SH-SY5Y (cell line): ENCODE data around the gene MRPS25.

Source experiments
- GATA2 ChIP-seq: IDR thresholded peaks from 2 replicates; pipeline ENCODE4 v1.6.1; 2011; ENCODE audit warnings: mild to moderate bottlenecking, low read depth, low read length
- GATA3 ChIP-seq: IDR thresholded peaks from 2 replicates; pipeline ENCODE4 v1.6.1; 2011; ENCODE audit warnings: low read depth, mild to moderate bottlenecking, low read length, moderate library complexity

The MRPS25 gene

DNA sequence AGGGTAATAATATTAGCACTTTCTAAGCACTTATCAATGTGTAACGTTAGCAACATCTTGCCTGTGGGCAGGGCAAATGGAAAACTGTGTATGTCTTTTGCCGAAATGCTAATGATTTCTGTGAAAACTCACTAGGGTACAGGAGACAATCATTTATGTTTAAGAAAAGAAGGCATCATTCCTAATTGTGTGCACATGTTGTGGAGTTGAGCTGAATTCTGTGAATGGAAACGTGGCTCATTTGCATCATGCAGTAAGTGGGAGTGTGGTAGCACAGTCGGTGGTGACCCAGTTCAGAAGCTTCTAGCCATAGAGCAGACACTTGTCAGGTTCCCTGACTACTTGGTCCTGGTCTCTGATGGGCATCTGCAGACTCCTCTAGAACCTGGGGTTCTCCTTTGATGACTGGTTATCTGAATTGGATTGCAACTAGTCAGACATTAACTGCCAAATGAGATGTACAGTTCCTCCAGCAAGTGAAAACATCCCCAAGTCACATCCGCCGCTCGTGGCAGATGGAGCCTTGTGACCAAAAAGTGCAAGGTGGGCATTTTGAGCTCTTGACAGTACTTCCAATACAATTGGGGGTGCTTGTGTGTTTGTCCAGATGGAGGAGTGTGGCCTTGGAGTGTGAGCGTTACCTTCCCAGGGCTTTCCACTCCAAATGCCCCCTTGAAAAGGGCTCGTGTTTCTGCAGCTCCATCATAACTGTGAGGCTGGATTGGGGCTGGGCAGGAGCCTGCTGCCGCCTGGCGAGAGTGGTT is 21.5 kb downstream of the MRPS25 start:
- no peak for TF ChIP-seq GATA2
- TF ChIP-seq GATA3 = no peak

DNA sequence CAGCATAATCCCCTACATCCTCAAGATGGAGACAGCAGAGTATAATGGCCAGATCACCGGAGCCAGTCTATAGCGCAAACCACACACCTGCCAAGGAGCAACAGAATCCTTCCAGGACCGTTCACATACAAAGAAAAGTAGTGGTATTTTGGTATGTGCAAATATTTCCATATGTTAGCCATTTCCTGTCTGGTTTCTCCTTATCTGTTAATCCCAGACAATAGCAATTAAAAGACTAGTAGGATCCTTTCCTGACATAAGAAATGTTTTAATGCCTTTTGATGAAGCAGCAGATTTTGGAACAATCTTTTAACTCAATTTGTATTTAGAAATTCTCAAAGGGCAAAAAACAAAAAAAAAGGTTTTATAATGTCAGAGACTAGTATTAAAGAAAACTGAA is 22.2 kb downstream of the MRPS25 start:
- TF ChIP-seq GATA3 = no peak
- TF ChIP-seq GATA2 = no peak

DNA sequence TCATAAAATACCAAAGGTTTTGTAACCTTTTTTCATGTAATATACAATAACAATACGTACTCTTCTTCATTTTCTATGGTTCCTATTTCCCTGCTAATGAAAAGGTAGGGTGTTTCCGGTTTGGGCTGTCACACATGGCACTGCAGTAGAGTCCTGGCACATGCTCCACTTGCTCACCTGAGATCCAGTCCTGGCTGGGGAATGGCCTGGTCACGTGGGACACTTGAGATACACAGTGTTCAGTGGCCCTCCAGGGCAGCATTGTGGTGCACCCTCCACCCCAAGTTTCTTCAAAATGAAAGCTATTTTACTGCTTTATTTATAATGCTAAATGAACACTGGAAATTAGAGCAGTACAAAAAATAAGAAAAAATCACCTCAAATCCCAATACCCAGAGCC is 23.2 kb downstream of the MRPS25 start:
- no peak for TF ChIP-seq GATA3
- no peak for TF ChIP-seq GATA2

DNA sequence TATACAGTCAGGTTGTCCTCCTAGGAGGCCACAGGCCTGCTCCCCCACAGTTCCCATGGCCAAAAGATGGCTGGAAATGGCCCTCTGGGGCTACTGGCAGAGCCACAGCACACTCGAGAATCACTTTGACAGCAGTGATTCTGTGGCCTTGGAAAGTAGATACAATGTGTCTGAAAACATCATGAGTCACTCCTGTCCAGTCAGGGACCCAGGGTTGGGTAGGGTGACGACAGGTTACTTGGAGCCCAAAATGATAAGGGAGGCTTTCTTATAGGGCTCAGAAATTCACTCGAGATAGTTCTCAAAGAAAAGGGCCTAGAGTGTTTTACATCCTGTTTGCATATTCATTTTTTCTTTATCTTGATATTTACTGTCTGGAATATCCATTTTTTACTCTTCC is 24.3 kb downstream of the MRPS25 start:
- TF ChIP-seq GATA2 (no peak), GATA3 (no peak)

DNA sequence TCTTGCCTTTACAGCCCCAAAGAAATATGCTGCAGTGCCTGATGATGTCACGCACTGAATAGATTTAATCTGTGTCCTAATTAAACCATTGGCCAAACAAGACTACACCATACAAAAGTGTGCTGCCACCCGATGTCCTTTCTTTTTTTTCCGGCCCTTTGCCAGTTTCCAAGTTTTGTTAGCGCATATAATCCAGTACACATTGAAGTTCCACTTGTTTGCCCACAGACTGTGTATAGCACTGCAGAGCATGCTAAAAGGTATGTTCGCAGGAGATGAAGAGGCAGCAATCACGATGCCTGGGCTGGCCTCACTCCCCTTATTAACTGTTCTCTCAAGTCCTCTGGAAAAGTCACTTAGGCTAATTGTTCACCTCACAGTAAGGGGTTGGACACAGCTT is 26.8 kb downstream of the MRPS25 start:
- TF ChIP-seq GATA2 (no peak), GATA3 (no peak)

DNA sequence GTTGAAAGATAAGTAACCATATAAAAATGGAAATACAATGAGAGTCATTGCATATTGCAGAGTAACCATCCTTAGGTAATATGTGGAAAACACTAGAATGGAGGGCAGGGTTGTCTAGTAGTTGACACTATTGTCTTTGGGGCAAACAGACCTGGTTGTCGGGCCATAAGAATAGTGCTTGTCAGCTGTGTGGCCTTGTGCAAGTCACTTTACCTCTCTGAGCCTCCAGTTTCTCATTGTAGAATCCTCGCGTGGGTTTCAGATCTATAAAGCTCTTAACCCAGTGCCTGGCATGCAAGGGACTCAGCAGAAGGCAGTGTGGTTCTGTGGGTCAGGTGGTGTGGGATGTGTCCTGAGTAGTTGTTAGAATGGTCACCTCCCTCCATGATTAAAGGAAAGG is 32.0 kb downstream of the MRPS25 start:
- TF ChIP-seq GATA3 = no peak
- no peak for TF ChIP-seq GATA2

DNA sequence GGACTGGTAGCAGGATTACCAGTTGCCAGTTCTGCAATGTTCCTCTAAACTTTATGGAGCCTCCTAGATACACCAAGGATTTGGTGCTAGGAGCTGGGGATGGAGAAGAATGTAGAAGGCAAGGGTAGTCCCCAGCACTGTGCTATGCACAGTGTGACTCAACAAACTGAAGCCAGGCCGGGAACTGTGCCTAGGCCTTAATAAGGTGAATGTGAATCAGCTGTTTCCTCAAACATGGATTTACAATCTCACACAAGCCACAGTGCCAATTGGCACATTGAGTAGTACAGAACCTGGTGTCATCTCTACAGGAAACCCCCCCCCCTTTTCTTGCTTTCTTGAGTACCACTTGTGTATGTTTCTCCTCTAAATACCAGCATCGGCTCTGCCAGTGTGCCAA is 32.5 kb downstream of the MRPS25 start:
- TF ChIP-seq GATA3 (no peak), GATA2 (no peak)

DNA sequence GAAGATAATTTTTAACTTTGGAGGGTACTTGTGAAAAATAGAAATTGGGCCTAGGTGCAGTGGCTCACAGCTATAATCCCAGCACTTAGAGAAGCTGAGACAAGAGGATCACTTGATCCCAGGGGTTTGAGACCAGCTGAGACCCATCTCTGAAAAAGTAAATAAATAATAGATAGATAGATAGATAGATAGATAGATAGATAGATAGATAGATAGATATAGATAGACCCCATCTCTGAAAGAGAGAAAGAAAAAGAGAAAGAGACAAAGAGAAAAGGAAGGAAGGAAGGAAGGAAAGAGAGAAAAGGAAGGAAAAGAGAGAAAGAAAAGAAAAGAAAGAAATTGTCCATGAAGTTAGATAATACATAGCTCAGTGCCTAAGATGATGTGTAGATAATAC is 35.5 kb downstream of the MRPS25 start:
- TF ChIP-seq GATA3 = no peak

DNA sequence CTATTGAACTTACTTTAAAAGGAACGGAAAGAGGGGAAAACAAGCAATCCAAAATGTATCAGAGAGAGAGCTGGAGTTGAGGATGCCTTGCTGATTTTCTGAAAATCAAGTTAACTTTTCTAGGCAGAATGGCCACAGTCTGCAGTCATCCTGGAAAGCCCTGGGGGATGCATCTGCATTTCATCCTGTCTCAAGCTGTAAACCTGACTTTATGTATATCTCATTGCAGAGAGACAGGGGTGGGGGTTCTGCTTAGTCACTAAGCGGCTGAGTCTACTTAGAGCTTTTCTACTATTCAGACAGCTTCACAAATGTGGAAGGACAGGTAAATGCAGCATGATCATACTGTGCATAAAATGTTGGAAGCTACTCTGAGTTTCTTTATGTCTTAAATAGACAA is 41.4 kb downstream of the MRPS25 start:
- no peak for TF ChIP-seq GATA3
- TF ChIP-seq GATA2 = no peak

DNA sequence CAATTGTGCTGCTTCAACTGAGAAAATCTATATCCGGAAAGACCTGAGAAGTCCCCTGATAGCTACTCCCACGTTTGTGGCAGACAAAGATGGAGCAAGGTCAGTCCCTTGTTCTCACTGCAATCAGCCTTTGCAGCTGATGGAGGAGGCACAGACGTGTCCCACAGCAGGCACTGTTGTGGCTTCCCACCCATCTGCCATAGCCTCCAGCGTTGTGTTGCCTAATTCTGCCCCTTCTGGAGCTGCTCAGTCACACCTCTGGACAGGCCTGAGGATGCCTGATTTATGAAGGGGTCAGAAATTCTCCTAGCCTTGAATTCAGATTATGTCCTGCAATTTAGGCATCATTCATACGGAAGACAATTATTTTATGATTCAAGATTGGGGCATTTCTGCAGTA is 41.9 kb downstream of the MRPS25 start:
- TF ChIP-seq GATA2 = no peak
- TF ChIP-seq GATA3 = no peak

DNA sequence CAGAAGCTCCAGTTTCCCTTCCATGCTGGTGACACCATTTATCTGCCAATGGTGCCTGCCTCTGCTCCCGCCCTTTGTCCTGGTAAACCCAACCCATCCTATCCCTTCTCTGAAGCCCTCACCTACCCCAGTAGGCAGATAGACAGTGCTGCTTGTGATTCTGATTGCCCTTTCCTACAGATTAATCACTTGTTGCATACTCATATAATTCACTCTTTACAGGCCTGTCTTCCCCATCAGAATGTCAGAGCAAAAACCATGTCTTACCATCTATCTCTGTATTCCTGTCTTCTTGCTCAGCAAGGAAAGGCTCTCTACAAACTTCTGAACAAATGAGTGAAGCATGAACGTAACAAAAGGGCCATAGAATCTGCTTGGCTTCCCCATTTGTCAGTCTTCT is 47.9 kb downstream of the MRPS25 start:
- TF ChIP-seq GATA2 (no peak), GATA3 (no peak)

DNA sequence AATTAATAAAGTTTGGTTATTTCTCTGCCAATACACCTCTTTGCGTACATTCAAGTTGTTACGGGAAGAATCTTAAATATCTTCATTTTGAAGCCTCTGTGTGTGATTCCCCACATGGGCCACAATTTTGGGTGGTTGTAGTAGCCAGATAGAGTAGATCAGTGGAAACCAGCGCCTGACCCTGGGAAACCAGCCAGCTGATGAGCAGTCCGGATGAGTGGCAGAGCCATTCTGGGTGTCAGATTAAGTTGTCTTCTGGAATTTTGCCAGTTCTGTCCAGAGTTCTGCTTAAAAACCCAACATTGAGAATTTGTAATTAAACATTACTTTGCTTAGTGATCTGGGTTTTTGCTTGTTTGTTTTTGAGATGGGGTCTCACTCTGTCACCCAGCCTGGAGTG is 49.7 kb downstream of the MRPS25 start:
- TF ChIP-seq GATA3 (no peak), GATA2 (no peak)

DNA sequence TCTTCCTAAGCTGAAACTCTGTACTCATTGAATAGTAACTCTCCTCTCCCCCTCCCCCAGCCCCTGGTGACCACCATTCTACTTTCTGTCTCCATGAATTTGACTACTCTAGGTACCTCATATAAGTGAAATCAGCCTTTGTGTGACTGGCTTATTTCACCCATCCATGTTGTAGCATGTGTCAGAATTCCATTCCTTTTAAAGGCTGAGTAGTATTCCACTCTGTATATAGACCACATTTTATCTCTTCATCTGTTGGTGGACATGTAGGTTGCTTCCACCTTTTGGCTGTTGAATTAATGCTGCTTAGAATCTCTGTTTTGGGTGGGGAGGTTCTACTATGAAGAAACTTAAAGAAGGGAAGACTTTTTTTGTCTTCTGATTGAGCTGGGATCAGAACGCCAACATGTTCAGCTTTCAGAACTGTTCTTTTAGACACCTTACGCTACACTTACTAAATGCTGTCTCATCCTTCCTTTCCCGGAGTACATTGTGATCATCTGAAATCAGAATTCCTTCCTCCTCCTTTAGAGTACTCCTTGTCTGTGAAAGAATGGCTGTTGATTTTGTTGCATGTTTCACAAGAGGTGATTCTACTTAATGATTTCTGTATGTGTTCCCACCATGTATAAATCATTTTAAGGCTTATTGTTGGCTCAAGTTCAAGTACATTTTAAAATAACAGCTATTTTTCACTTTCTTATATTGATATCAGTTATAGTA is 50.3 kb downstream of the MRPS25 start:
- TF ChIP-seq GATA3 = no peak
- no peak for TF ChIP-seq GATA2

DNA sequence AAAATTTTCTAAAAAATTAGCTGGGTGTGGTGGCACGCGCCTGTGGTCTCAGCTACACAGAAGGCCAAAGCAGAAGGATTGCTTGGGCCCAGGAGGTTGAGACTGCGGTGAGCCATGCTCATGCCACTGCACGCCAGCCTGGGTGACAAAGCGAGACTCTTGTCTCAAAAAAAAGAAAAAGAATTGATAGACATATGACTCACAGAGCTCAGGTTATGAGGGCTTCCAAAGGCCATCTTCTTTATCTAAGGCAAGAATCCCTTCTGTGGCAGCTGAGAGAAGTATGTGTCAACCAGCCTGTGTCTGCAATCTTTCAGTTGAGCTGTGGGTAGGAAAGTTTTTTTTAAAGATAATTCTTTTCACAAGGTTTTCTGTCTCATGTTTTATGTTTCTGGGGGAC is 53.9 kb downstream of the MRPS25 start:
- TF ChIP-seq GATA2 (no peak), GATA3 (no peak)

DNA sequence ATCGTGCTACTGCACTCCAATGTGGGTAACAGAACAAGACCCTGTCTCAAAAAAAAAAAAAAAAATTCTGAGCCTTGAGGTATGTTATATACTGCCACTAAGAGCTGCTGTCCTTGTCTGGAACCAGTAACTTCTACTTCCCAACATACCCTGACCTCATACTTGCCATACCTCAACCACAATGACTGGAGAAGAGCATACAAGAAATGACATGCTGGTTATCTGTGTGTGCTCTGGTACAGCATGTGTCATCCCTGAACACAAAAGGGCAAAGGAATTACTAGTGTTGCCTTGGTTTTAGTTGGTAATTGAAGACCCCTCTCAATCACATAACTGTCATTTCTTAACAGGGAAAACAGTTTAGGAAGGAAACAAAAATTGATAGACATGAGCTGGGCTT is 54.5 kb downstream of the MRPS25 start:
- TF ChIP-seq GATA2 (no peak), GATA3 (no peak)
